Measurements from ENCODE around the gene EEFSEC. TPM values are rescaled to one million over a fixed set of nuclear protein-coding genes. Genes with fewer than 3 reads are reported as not detected.

Gene EEFSEC
- total RNA-seq, 1 experiment from 2014 or later = 9.6 TPM

- Histone ChIP-seq H3K4me2 (ENCODE audit: low read length) (no peak overlapping the region), H3K9ac (ENCODE audit: low read length) (no peak overlapping the region), H3K9me3 (ENCODE audit: low read length) (no peaks in the 10 kb centered on the region), H4K20me1 (ENCODE audit: low read length) (no peaks in the 10 kb centered on the region), H3K27me3 (ENCODE audit: low read length) (no peaks in the 10 kb centered on the region), H3K9me2 (replicated peaks; ENCODE audit: low read length) (no peaks in the 10 kb centered on the region), H3K79me2 (ENCODE audit: low read length) (no peaks in the 10 kb centered on the region), H2AFZ (ENCODE audit: low read length) (no peak overlapping the region), H3K4me1 (ENCODE audit: insufficient read depth, low read length) (no peaks in the 10 kb centered on the region), H3K36me3 (ENCODE audit: low read depth, low read length) (no peaks in the 10 kb centered on the region), H3K27ac (ENCODE audit: low read length) (no peak overlapping the region), H3K4me3 (ENCODE audit: low read length) (no peak overlapping the region), H3F3A (ENCODE audit: low read length, unreplicated experiment) (no peaks in the 10 kb centered on the region)
- intact Hi-C loops (cut with micrococcal nuclease) = no loop called here
- ChIA-PET POLR2A (ENCODE audit: unreplicated experiment) (no interaction called here), CTCF (interaction anchor here (0.6 kb wide), 1 partner anchor 30 kb away, joined by 5 read pairs; no protein-coding TSS in a partner anchor)
- ATAC-seq (no peak), DNase-seq (no peak)
- TF ChIP-seq EZH2 (IDR thresholded peaks at IDR 0.05; ENCODE audit: low read length, unreplicated experiment) = no peak
- TF ChIP-seq CTCF (conservative IDR thresholded peaks at IDR 0.05; ENCODE audit: low read depth, low read length) = no peak
- no peak for TF ChIP-seq EZH2phosphoT487 (IDR thresholded peaks at IDR 0.05; ENCODE audit: borderline replicate concordance, low read length)
- no TSS peak for BruUV-seq (replicated peaks)
Measured at GRCh38 chr3:128354788-128355542, 201.7 kb downstream of the EEFSEC start.

GRCh38 chr3:128355543-128355919 lies 202.2 kb downstream of the EEFSEC start:
- no peak overlapping the region for H3K4me2 ChIP-seq (ENCODE audit: low read length)
- intact Hi-C loops (cut with micrococcal nuclease) = no loop called here
- H2AFZ ChIP-seq (ENCODE audit: low read length) = no peak overlapping the region
- ChIA-PET CTCF (interaction anchor here (0.6 kb wide), 1 partner anchor 30 kb away, joined by 5 read pairs; no protein-coding TSS in a partner anchor), POLR2A (ENCODE audit: unreplicated experiment) (no interaction called here)
- H3K4me3 ChIP-seq (ENCODE audit: low read length) = no peak overlapping the region
- H3K79me2 ChIP-seq (ENCODE audit: low read length) = no peaks in the 10 kb centered on the region
- H3K9ac ChIP-seq (ENCODE audit: low read length) = no peak overlapping the region
- H3K9me2 ChIP-seq (replicated peaks; ENCODE audit: low read length) = no peaks in the 10 kb centered on the region
- no peaks in the 10 kb centered on the region for H3K9me3 ChIP-seq (ENCODE audit: low read length)
- ATAC-seq (no peak), DNase-seq (no peak)
- H3F3A ChIP-seq (ENCODE audit: low read length, unreplicated experiment) = no peaks in the 10 kb centered on the region
- no peaks in the 10 kb centered on the region for H3K27me3 ChIP-seq (ENCODE audit: low read length)
- no peaks in the 10 kb centered on the region for H3K36me3 ChIP-seq (ENCODE audit: low read depth, low read length)
- H3K4me1 ChIP-seq (ENCODE audit: insufficient read depth, low read length) = no peaks in the 10 kb centered on the region
- TF ChIP-seq EZH2 (IDR thresholded peaks at IDR 0.05; ENCODE audit: low read length, unreplicated experiment) (no peak), CTCF (conservative IDR thresholded peaks at IDR 0.05; ENCODE audit: low read depth, low read length) (no peak), EZH2phosphoT487 (IDR thresholded peaks at IDR 0.05; ENCODE audit: borderline replicate concordance, low read length) (no peak)
- no TSS peak for BruUV-seq (replicated peaks)
- no peak overlapping the region for H3K27ac ChIP-seq (ENCODE audit: low read length)
- H4K20me1 ChIP-seq (ENCODE audit: low read length) = no peaks in the 10 kb centered on the region

GRCh38 chr3:128356822-128357221 lies 203.5 kb downstream of the EEFSEC start:
- Histone ChIP-seq H3K9me2 (replicated peaks; ENCODE audit: low read length) (no peaks in the 10 kb centered on the region), H3K9me3 (ENCODE audit: low read length) (no peaks in the 10 kb centered on the region), H3K4me1 (ENCODE audit: insufficient read depth, low read length) (no peaks in the 10 kb centered on the region), H3K27ac (ENCODE audit: low read length) (no peak overlapping the region), H3K4me3 (ENCODE audit: low read length) (no peak overlapping the region), H3K36me3 (ENCODE audit: low read depth, low read length) (no peaks in the 10 kb centered on the region), H3K27me3 (ENCODE audit: low read length) (no peaks in the 10 kb centered on the region), H2AFZ (ENCODE audit: low read length) (no peak overlapping the region), H3F3A (ENCODE audit: low read length, unreplicated experiment) (no peaks in the 10 kb centered on the region), H3K4me2 (ENCODE audit: low read length) (no peak overlapping the region), H3K79me2 (ENCODE audit: low read length) (no peaks in the 10 kb centered on the region), H4K20me1 (ENCODE audit: low read length) (no peaks in the 10 kb centered on the region), H3K9ac (ENCODE audit: low read length) (no peak overlapping the region)
- POLR2A ChIA-PET (ENCODE audit: unreplicated experiment) = no interaction called here
- no TSS peak for BruUV-seq (replicated peaks)
- intact Hi-C loops (cut with micrococcal nuclease) = no loop called here
- DNase-seq = no peak
- ATAC-seq = no peak
- CTCF ChIA-PET = no interaction called here
- TF ChIP-seq CTCF (conservative IDR thresholded peaks at IDR 0.05; ENCODE audit: low read depth, low read length) = no peak
- no peak for TF ChIP-seq EZH2 (IDR thresholded peaks at IDR 0.05; ENCODE audit: low read length, unreplicated experiment)
- no peak for TF ChIP-seq EZH2phosphoT487 (IDR thresholded peaks at IDR 0.05; ENCODE audit: borderline replicate concordance, low read length)

All from PC-3 (cell line).